ENCODE results near the gene TMTC1.

TMTC1 gene

DNA sequence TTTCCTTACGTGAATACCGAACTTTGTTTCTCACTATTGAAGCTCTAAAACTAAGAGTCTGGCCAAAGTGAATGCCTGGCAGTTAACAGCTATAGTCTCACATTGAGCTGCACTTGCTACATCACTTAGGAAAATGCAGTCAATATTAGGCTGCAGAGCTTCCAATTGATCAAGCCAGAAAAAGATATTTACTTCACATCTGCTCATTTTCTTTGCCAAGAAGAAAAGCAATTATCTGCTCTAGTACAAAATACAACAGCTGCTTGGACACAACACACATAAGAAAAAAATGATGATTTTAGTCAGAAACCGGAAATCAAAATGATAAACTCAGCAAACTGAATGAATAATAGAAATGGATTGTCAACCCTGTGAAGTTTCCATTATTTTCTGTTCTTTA is 45.4 kb downstream of the TMTC1 start:
- DNase-seq, result no peak

DNA sequence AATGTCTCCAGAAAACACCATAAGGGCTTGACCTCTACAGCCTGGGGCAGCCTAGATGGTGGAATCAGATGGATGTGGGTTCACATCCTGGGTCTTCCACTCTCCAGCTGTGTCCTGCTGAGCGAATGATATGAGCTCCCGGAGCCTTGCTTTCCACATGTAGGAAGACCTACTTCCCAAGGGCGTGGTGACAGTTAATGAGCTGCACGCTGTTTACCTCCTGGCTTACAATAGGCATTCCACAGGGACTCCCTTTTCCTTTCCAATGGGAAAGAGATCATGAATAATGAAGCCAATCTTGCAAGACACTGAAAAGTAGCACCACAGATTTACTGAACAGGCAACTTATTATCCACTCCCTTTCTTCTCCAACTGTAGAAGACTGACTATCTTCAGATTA is 46.1 kb downstream of the TMTC1 start:
- no peak for DNase-seq

DNA sequence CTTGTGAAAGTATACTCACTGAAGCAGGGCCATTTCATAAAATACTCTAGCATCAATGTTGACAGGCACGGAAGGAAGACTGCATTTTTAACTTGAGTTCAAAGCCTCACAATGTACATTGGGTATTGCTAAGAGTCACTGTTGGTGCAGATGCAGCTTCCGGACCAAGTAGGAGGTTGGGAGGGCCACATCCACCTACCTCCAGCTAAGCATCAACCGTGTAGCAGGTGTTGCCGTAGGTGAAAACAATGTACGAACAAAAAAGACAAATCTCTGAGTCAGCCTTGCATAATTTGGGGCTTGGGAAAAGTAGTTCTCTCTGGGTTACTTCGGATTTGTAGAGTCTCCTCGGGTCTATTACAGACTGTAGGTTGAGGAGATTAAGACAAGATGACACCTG is 48.1 kb downstream of the TMTC1 start:
- DNase-seq, result no peak

DNA sequence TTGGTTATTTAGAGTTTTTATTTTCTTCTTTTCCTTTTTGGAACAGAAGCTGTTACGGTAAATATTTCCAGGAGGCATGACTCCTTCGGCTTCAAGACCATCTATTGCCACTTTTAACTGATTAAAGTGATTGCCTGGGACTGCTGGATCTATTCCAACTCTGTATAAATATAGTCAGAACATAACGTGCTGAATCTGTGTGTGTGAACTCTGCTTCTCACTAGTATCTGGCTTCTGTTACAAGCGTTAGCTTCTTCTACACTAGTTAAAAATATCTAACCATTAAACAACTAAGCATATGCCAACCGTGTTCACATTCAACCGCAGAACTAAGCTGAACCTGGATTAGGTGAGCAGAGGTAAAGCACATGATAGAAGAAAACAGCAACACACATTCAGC is 49.0 kb downstream of the TMTC1 start:
- no peak for DNase-seq

DNA sequence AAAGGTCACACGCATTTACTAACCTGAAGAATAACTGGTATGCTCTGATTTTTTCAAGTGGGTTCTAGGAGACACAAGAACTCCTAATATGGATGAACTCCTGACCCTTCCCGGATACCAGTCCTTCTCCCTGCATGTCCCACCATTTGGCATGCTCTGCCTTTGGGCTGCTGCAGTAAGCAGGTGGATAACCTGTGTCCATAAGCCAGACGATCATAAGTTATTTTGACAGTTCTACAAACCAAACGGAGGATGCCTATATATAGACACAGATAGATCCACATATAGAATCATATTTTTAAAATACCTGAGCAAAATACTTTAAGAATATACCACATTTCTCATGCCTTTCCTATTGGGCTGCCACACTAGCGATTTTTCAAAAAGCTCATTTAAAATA is 49.4 kb downstream of the TMTC1 start:
- no peak for DNase-seq

DNA sequence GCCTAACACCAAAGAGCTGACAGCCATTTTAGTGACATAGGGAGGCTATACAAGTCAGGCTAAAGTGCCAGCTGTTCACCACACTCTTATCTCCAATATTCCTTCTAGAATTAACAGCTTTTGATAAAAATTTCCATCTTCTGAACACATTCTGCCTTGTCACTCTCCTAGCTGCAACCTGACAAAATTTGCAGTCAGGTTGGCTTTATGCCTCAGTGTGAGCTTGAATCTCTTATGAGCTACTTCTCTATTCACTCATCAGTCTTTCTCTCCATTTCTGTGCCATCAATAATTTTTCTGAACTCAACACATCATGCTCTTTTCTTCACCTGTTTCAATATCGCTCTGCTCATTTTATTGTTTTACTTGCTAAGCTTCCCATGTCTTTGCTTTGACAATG is 50.2 kb downstream of the TMTC1 start:
- DNase-seq, result no peak

DNA sequence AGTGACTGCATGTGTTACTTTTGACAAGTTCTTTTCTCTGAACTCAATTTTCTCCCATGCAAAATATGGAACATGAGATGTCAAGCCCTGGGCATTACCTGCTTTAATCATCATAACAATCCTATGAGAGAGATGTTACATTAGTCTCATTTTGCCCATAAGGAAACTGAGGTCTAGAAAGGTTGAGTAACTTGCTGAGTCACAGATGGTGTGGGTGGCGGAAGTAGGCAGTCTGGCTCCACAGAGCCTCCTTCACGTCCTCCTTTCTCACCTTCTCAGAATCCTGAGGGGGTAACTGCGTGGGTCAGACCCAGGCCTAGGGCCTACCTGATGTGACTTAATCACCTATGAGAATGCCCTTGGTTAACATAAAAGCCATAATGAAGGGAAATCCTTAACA is 50.7 kb downstream of the TMTC1 start:
- no peak for DNase-seq

DNA sequence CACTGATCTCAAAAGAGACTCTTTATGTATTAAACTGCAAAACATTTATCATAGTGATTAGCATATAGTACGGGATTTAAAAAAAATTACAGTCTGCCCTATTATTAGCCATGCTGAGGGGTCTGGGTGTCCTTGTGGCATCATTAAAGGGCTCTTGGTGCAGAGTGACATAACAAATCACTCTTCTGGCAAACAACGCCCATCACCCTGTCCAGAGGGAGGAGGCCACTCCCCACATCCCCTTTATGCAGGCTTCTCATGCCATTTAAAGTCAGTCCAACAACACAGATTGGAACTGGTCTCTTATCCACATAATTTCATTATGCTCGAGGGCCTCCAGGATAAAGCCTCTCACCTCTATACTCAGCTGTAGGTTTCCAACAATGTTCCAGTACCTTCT is 51.1 kb downstream of the TMTC1 start:
- no peak for DNase-seq

DNA sequence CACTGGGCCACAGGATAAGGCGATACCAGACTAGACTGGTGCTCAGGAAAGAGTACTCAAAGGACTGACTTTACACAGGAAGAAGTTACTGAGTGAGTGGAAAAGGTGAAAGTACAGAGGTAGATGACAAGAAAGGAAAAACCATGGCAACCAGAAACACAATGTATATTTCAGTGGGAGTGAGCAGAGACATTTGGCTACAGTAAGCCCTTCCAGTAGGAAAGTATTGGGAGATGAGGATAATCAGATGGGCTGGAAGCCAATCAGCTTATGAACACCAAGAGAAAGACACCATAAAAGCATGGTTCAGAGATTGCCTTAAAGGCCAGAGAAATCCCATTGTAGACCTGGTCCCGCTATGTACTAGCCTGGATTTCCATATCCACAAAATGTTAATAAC is 51.6 kb downstream of the TMTC1 start:
- DNase-seq, result no peak

DNA sequence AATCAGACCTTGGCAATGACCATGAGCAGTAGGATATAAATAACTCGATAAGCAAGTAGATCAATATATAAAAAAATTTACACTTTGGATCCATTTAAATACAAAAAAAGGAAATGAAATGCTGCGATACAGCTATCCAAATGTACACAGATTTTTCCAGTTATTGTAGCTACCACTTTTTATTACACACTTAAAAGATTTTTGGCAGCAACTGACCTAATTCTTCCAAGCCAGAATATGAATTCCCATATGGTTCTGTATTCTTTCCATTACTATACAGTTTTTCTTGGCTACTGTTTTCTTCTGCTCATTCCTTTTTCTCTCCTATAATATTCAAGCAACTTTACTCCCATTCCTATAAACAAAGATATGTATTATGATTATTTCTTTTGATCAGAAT is 52.2 kb downstream of the TMTC1 start:
- no peak for DNase-seq

DNA sequence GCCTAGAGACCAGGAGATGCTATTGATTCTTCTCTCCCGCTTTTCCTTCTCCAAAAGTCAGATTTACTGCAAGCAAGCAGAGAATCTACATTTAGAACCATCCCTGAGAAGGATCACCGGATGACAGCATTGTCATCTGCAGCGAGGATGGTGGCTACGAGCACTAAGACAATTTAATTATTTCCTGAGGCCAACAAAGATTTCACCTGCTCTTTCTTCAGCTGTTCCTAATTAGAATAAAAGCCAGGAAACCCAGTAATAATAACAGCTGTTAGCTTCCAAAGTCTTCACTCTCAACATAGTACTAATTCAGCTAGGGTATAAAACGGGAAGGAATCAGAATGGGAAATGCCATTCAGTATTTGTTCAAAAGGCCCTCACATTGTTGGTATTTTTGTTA is 53.3 kb downstream of the TMTC1 start:
- no peak for DNase-seq

DNA sequence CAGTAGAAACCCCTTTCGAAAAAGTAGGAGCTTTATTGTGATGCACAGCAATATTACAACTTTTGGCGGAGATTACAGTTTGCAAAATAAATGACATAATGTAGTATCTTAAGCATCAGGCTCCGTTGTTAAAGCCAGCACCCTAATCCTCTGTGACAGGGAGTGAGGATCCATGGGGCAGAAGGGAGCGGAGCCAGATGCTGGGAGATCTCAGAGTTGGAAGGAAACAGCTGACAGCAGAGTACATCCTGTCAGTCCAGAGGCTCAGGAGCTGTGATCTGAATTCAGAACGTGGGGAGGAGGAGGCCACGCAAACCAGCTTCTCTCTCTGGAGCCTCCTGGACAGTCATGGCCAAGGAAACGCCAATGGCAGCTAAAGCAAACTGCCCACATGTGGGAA is 55.7 kb downstream of the TMTC1 start:
- DNase-seq, result no peak

DNA sequence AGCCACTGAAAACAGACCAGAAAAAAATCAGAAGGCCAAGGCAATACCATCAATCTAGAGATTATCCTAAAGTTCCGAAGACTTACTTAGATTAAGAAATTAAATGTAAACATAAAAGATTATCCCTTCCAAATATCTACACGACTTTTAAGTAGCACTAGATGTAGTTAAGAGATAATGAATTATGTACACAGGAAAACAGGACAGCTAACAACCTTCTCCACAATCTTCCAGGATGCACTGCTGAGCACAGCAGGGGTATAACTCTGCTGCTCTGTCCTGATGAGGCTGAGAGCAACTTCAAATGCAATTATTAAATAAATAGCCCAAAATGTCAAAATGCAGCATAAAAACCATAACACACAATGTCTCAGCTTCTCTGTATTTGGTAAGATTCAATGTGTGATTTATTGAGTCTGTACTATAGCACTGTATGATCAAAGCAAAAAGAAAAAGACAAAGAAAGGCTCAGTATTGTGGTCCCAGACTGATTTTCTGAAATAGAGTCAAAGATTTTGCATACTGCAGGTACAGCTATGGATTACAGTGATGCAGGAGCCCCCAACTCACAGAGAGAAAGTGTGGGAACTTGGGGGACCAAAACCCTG is 56.9 kb downstream of the TMTC1 start:
- no peak for DNase-seq

DNA sequence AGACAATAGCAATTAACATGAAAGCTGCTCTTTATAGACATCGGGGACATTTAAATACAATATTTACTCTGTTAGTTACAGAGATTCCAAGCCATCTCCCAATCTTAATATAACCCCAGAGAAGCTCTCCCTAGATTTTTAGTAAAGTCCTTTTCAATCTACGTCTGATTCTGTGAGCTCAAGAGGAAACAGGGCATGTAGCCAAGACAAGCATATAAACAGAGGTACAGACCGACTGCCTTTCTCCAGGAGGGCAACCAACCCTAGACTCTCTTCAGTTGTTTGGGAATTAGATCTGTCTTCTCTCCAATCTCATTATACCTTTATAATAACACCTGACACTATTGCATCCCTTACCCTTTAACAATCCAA is 57.4 kb downstream of the TMTC1 start:
- DNase-seq, result no peak

DNA sequence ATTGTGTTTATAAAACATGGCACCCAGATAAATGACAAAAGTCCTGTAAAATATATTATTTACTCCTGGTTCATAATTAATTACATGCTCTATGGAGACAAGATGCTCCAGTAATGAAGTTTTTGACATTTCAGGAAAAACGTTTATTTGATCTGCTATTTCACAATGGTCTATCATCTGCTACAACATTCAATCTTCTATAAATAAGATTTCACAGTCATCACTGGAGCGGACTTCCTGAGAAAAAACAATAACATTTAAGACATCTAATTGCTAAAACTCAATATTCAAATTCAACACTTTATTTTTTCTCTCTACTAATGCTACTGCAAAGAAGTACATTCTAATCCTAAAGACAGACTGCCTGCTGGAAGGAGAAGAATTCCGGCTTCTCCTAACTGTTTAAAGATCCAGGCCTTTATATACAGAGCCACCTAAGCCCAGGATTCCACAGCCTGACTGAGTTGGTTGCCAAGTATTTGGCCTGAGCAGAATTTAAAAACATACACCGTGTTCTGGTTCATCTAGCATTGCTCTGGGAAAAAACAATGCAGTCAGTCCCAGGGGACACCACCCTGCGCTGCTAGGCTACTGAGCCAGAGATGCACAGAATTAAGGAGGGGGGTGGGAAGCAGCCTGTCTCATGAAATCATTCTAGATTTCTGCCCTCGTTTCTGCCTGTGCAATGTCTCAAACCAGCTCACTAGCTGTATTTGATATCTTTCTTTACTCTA is 58.0 kb downstream of the TMTC1 start:
- DNase-seq, result no peak

DNA sequence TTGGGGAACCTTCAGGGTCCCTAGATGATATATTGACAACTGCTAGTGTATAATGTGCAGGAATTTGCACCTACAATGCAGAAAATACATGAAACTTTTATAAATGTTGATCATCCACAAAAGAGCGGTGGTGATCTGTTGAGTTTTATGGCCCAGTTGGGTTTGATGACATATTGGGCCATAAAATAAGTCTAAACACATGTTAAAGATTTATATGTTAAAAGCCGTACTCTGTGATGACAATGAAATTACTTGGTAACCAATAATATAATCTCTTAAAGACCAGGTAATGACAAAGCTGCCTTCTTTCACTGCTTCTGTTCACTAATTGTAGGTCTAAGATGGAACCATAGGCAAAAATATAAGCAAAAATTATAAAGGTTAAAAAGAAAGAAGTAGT is 61.6 kb downstream of the TMTC1 start:
- no peak for DNase-seq

DNA sequence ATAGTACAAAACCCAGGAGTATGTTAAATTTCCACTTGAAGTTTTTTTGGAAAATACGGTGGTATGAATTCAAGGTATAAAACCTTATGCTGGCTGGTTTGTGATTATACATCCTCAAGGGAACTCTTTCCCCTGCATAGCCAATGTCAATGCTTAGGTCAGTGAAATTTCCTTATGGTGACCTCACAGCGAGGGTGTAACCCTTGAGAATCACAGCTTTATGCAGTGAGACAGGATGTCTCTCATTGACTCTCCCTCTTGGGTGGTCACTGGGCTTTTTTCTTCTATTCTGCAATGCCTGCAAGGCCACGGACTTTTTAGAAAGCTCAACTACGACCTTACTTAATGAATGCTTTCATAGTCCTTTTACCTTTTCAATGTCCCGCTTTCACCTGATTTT is 64.4 kb downstream of the TMTC1 start:
- no peak for DNase-seq

DNA sequence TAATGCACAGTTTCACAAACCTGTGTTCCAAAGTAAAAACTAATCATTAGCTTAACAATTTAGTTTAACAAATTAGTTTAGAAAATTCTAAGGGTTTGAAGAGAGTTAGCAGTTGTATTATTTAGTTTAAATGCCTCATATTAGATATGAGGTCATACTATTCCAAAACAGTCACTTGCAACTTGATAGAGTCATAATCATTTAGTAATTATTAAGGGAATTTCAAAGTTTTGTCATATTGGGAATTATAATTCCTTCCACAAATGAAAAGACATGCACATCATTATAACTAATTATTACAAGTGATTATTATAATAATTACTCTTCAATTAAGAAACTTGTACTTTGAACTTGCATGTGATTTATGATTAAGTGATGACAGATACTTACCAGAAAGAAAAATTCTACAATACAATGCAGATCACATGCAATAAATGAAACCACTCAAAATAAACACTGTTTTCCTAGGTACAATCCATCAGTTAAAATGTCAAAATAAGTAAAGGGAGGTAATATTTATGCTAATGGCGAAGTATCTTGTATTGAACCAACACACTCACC is 66.1 kb downstream of the TMTC1 start:
- DNase-seq, result no peak

DNA sequence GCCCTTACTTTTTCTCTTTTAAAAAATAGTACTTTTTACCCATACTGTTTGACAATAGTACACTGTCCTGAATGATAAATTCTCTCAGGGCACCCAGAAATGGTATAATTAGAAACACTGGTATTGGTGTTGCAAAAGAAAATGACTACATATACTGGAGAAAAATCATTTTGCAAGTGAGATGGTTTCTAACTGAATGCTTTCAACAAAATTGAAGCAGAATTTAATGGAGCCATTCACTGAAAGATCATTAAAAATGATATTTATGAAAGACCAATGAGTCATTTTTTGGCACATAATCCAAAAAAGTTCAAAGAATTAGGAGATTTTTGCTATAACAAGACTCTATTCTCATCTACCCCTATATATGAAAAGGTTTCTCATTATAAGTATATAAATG is 68.8 kb downstream of the TMTC1 start:
- no peak for DNase-seq

DNA sequence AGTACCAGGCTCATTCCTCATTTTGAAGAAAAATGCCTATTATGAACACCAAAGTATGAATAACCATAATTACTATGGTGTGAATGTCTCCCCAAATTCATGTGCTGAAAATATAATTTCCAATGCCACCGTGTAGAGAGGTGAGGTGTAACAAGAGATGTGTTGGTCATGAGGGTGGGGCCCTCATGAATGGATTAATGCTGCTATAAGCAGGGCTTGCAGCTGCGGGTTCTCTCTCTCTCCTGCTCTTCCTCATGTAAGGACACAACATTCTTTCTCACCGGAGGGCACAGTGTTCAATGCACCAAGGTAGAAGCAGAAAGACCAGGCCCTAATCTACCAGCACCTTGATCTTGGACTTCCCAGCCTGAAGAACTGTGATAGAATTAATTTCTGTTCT is 70.0 kb downstream of the TMTC1 start:
- DNase-seq, result no peak

DNA sequence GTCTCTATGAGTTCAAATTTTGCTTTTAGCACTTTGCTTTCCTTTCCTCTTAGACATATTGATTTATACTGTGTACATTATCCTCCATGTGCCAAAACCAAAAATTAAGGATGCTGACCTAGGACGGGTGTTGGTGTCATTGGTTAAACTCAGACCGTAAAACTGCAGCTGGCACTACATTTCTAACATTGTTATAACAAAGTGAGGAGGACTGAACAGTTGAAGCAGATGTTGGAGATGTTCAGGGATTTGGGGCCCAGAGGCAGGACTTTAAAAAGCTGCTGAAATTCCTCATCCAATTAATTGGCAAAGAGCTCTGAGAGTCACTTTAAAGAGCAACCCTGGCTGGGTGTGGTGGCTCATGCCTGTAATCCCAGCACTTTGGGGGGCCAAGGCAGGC is 72.4 kb downstream of the TMTC1 start:
- no peak for DNase-seq

DNA sequence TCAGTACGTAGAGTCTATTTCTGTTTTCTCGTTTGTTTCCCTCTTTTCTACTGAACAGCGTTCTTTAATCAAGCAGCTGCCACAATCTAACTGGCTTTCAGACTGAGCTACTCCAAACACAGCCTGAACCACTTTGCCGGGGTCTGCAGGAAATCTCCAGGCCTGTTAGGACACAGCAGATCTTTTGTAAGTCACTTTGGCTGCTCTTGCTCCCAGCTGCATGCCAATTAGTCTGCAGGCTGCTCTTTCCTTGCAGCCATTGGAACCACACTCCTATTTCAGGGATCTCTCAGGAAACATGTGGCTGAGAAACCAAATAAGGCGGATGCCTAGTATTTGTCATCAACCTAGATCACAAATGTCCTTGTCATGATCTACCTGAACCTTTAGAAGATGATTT is 73.6 kb downstream of the TMTC1 start:
- no peak for DNase-seq

DNA sequence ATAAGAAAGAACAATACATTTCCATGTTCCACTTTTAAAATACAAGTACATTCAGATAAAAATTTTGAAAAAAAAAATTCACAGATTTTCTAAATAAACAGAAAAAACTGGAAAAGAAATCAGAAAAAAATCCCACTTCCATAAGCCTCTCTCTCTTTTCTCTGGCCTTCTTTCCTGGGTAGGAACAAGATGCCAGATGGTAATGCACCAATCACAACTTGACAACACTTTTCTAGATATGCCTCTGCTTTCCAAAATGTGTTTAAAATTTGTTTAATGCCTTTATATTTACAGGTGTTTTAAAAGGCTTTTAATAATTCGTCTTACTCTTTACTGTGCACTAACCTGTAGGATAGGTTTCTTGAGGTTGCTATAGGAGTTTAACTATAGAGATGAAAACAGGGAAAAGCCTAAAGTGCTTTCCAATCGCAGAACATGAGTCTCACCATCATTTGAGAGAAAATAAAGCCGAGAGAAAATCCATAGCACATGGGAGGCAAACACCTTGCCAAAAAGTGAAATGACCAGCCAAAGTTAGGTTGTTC is 74.2 kb downstream of the TMTC1 start:
- DNase-seq, result no peak

DNA sequence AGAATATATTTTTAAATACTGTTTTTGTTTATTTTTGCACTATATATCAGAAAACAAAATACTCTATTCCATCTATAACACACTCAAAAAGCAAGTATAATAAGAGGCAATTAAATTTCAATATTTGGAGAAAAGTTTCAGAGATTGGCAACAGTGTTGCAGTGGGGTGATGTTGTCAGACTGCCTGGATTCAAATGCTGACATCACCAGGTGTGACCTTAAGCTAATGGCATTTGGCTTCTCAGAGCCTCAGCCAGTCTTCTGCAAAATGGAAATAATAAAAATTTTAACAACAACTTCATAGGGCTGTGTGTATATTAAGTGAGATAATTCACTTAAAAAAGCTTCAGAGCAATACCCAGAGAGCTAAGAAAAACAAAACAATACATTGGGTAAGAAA is 74.7 kb downstream of the TMTC1 start:
- no peak for DNase-seq

DNA sequence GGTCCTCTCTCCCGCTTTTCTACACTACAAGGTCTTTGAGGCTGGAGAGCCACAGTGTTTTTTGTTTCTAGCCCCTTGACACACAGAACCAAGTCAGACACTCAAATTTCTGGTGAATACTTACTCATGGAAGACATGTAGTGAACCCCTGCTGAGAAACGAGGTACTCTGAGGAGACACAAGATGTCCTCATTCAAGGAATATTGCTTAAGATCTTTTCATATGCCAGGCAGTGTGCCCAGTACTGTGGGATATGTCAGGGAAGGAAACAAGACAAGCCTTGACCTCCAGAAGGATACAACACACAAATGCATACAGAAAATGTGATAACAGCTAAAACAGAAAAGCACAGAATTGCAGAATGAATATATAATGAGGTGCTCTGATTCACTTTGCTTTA is 75.9 kb downstream of the TMTC1 start:
- DNase-seq, result no peak

Data from activated CD4-positive, CD25-positive, alpha-beta regulatory T cell treated with anti-CD3 and anti-CD28 coated beads, Interleukin-2, amount 50 U/mL, for 72 hours (primary cell).